ENCODE measurements around the gene MDH2.
A peak's percentile ranks its signal among the peaks of the same experiment; 100 is the strongest.
"Not testable (repeated sequence)": the region's sequence is repeated elsewhere in the genome, so short reads cannot be mapped to it uniquely, and the experiment has no call there.

Gene MDH2

DNA sequence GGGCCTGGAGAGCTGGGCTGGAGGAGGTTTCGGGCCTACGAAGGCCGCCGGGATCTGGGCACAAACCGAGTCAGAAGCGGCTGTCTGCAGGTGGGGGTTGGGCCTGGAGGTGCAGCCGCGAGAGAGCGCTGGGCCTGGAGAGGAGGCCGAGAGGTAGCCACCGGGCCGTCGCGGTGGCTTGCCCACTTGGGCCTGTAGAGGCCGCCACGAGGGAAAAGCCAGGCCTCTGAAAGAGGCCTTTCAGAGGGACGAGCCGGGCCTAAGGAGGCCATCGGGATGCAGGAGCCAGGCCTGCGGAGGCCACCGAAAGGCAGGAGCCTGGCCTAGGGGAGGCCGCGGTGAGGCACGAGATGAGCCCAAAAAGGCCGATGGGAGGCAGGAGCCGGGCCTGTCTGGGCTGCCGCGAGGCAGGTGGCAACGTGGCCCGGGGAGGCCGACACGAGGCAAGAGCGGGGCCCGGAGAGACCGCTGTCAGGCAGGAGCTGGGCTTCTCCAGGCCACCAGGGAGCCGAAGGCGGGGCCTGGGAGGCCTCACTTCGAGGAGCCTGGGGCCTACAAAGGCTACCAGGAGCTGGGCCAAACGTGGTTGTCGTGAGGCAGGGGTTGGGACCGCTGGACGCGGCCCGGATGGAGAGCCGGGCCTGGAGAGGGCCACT, 25.6 kb downstream of the MDH2 start:
- no peak overlapping the region for H3K4me3 ChIP-seq (ENCODE audit: insufficient read length, low read depth)
- no peaks in the 10 kb centered on the region for H3K36me3 ChIP-seq (ENCODE audit: insufficient read depth, insufficient read length, low read length)
- peaks cover 9% of the 10 kb centered on the region; the same call in 1 of the 2 replicates for H3K9me3 ChIP-seq (ENCODE audit: insufficient read depth, low read length)
- H3K9ac ChIP-seq (ENCODE audit: insufficient read length, low read depth) = no peak overlapping the region
- no peaks in the 10 kb centered on the region for H3K27me3 ChIP-seq (ENCODE audit: insufficient read depth, insufficient read length)
- no peak for DNase-seq (ENCODE audit: low read depth, low spot score)
- no peaks in the 10 kb centered on the region for H3K4me1 ChIP-seq (ENCODE audit: insufficient read depth, insufficient read length)
- no peak for TF ChIP-seq SUZ12 (IDR thresholded peaks at IDR 0.05; ENCODE audit: extremely low read depth, insufficient read depth, insufficient read length)
- TF ChIP-seq YY1 (IDR thresholded peaks at IDR 0.05; ENCODE audit: insufficient read depth, insufficient read length) = no peak
- no peak for TF ChIP-seq ZNF274 (IDR thresholded peaks at IDR 0.05; ENCODE audit: low read depth, low read length)

DNA sequence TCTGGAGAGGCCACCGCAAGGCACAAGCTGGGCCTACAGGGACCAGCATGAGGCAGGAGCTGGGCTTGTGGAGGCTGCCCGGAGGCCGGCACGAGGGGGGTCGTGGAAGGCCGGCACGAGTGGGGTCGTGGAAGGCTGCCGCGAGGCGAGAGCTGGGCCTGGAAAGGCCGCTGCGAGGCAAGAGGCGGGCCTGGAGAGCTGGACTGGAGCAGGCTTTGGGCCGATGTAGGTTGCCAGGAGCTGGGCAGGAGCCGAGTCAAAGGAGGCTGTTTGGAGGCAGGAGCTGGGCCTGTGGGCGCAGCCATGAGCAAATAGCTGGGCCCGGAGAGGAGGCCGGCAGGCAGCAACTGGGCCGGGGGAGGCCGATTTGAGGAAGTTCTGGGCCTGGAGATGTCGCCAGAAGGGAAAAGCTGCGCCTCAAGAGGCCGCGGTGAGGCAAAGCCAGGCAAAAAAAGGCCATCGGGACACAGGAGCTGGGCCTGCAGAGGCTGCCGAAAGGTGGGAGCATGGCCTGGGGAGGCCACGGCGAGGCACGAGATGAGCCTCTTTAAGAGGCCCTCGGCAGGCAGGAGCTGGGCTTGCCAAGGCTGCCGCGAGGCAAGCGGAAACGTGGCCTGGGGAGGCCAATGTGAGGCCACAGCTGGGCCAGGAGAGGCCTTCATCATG, 26.5 kb downstream of the MDH2 start:
- H3K4me1 ChIP-seq (ENCODE audit: insufficient read depth, insufficient read length) = no peaks in the 10 kb centered on the region
- no peak for DNase-seq (ENCODE audit: low read depth, low spot score)
- peak overlapping the region; percentile 17 for H3K9ac ChIP-seq (ENCODE audit: insufficient read length, low read depth)
- H3K9me3 ChIP-seq (ENCODE audit: insufficient read depth, low read length) = peaks cover 9% of the 10 kb centered on the region; the same call in 1 of the 2 replicates
- H3K27me3 ChIP-seq (ENCODE audit: insufficient read depth, insufficient read length) = no peaks in the 10 kb centered on the region
- H3K36me3 ChIP-seq (ENCODE audit: insufficient read depth, insufficient read length, low read length) = no peaks in the 10 kb centered on the region
- TF ChIP-seq ZNF274 (IDR thresholded peaks at IDR 0.05; ENCODE audit: low read depth, low read length) = no peak
- no peak for TF ChIP-seq SUZ12 (IDR thresholded peaks at IDR 0.05; ENCODE audit: extremely low read depth, insufficient read depth, insufficient read length)
- TF ChIP-seq YY1 (IDR thresholded peaks at IDR 0.05; ENCODE audit: insufficient read depth, insufficient read length) = no peak
- H3K4me3 ChIP-seq (ENCODE audit: insufficient read length, low read depth) = no peak overlapping the region

DNA sequence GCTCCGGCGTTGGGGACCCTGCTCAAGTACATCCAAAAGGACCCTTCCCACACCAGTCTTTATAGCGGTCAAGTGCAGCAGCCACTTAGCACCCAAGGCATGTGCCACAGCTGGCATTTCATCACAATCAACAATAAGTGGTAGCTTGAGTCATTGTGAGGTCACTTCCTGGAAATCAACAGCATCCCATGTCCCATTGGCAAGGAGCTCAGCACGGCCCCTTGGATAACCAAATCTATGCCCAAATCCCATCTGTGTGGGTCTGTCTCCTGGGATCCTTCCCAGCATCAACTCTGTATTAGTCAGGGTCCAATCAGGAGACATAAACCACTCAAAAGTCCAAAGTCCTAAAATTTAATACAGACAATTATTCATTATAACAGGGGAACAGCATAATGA, 27.1 kb downstream of the MDH2 start:
- Histone ChIP-seq H3K9me3 (ENCODE audit: insufficient read depth, low read length) (peaks cover 9% of the 10 kb centered on the region; the same call in 1 of the 2 replicates), H3K4me3 (ENCODE audit: insufficient read length, low read depth) (no peak overlapping the region), H3K9ac (ENCODE audit: insufficient read length, low read depth) (peak overlapping the region; percentile 17), H3K27me3 (ENCODE audit: insufficient read depth, insufficient read length) (no peaks in the 10 kb centered on the region), H3K36me3 (ENCODE audit: insufficient read depth, insufficient read length, low read length) (no peaks in the 10 kb centered on the region), H3K4me1 (ENCODE audit: insufficient read depth, insufficient read length) (no peaks in the 10 kb centered on the region)
- DNase-seq (ENCODE audit: low read depth, low spot score) = no peak
- TF ChIP-seq SUZ12 (IDR thresholded peaks at IDR 0.05; ENCODE audit: extremely low read depth, insufficient read depth, insufficient read length) (no peak), ZNF274 (IDR thresholded peaks at IDR 0.05; ENCODE audit: low read depth, low read length) (no peak), YY1 (IDR thresholded peaks at IDR 0.05; ENCODE audit: insufficient read depth, insufficient read length) (no peak)

DNA sequence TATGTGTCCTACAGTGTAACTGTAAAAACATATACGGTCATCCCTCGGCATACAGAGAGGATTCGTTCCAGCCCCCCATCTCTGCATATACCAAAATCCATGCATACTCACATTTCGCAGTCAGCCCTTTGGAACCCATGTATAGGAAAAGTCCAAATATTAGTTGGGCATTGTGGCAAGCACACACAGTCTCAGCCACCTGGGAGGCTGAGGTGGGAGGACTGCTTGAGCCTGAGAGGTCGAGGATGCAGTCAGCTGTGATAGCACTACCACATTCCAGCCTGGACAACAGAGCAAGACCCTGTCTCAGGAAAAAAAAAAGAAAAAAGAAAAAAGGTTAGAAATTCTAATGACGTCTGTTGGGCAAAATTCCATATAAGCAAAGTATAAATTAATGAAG, 29.1 kb downstream of the MDH2 start:
- H3K4me3 ChIP-seq (ENCODE audit: insufficient read length, low read depth) = no peak overlapping the region
- H3K9me3 ChIP-seq (ENCODE audit: insufficient read depth, low read length) = peaks cover 6% of the 10 kb centered on the region; the same call in 1 of the 2 replicates
- H3K27me3 ChIP-seq (ENCODE audit: insufficient read depth, insufficient read length) = no peaks in the 10 kb centered on the region
- H3K36me3 ChIP-seq (ENCODE audit: insufficient read depth, insufficient read length, low read length) = no peaks in the 10 kb centered on the region
- no peak overlapping the region for H3K9ac ChIP-seq (ENCODE audit: insufficient read length, low read depth)
- no peak for DNase-seq (ENCODE audit: low read depth, low spot score)
- no peaks in the 10 kb centered on the region for H3K4me1 ChIP-seq (ENCODE audit: insufficient read depth, insufficient read length)
- TF ChIP-seq ZNF274 (IDR thresholded peaks at IDR 0.05; ENCODE audit: low read depth, low read length) (no peak), SUZ12 (IDR thresholded peaks at IDR 0.05; ENCODE audit: extremely low read depth, insufficient read depth, insufficient read length) (no peak), YY1 (IDR thresholded peaks at IDR 0.05; ENCODE audit: insufficient read depth, insufficient read length) (no peak)

DNA sequence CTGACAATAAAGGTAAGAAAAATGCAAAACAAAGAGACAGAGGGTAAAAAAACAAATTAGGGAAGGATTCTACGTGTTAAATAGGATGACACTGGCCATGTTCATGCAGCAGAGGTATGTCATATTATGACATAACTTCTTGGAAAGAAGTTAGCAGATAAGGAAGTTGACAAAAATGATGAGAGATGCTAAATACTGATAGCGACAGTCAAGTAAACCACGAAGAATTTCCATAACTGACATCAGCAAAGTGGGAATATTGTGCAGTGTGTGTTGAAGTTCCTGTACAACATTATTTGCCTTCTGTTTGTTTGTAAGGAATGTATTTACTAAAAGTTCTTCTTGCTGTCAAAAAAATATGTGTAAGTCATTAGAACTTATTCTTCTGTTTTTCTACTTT, 29.5 kb downstream of the MDH2 start:
- no peak overlapping the region for H3K9ac ChIP-seq (ENCODE audit: insufficient read length, low read depth)
- peaks cover 2% of the 10 kb centered on the region; the same call in 1 of the 2 replicates for H3K9me3 ChIP-seq (ENCODE audit: insufficient read depth, low read length)
- no peaks in the 10 kb centered on the region for H3K27me3 ChIP-seq (ENCODE audit: insufficient read depth, insufficient read length)
- no peaks in the 10 kb centered on the region for H3K4me1 ChIP-seq (ENCODE audit: insufficient read depth, insufficient read length)
- H3K36me3 ChIP-seq (ENCODE audit: insufficient read depth, insufficient read length, low read length) = no peaks in the 10 kb centered on the region
- TF ChIP-seq SUZ12 (IDR thresholded peaks at IDR 0.05; ENCODE audit: extremely low read depth, insufficient read depth, insufficient read length) = no peak
- no peak for TF ChIP-seq ZNF274 (IDR thresholded peaks at IDR 0.05; ENCODE audit: low read depth, low read length)
- no peak for DNase-seq (ENCODE audit: low read depth, low spot score)
- no peak overlapping the region for H3K4me3 ChIP-seq (ENCODE audit: insufficient read length, low read depth)

DNA sequence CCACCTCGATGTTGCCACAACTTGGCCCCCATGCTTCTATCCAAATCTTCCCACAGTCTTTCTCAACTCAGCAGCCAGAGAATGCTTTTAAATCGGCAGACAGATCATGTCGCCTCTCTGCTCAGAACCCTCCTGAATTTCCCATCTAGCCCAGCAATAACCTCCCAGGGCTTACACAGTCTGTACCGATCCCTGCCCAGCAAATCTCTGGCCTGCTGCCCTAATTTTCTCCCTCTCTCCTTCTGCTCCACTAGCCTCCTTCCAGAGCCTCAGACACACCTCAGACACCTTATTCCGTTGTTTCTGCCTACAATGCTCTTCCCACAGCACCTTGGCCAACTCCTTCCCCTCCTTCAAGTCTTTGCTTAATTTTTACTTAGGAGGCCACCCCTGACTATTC, 32.3 kb downstream of the MDH2 start:
- no peaks in the 10 kb centered on the region for H3K36me3 ChIP-seq (ENCODE audit: insufficient read depth, insufficient read length, low read length)
- no peaks in the 10 kb centered on the region for H3K4me1 ChIP-seq (ENCODE audit: insufficient read depth, insufficient read length)

DNA sequence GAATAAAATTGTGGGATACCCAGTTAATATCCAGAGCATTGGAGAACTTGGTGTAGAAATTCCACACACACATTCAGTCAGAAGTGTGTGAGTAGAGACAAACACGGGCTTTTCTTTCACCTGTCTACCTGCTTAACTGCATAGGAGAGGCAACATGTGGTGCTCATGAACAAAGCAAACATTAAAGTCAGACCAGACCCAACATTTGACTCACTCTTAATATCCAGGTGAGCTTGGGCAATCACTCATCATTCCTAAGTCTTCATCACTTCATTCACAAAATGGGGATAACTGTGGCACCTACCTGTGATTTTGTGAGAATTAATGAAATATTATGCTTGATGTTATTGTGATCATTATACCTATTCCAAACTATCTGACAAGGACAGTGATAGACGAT, 36.2 kb downstream of the MDH2 start:
- not testable (repeated sequence) for H3K9ac ChIP-seq (ENCODE audit: insufficient read length, low read depth); H3K27me3 ChIP-seq (ENCODE audit: insufficient read depth, insufficient read length); H3K36me3 ChIP-seq (ENCODE audit: insufficient read depth, insufficient read length, low read length); DNase-seq (ENCODE audit: low read depth, low spot score); H3K4me3 ChIP-seq (ENCODE audit: insufficient read length, low read depth); H3K4me1 ChIP-seq (ENCODE audit: insufficient read depth, insufficient read length); H3K9me3 ChIP-seq (ENCODE audit: insufficient read depth, low read length)

More for the DNA sequence above, 32.3 kb downstream of the MDH2 start:
- no peaks in the 10 kb centered on the region for H3K27me3 ChIP-seq (ENCODE audit: insufficient read depth, insufficient read length)
- no peak overlapping the region for H3K9ac ChIP-seq (ENCODE audit: insufficient read length, low read depth)
- no peak overlapping the region for H3K4me3 ChIP-seq (ENCODE audit: insufficient read length, low read depth)
- TF ChIP-seq SUZ12 (IDR thresholded peaks at IDR 0.05; ENCODE audit: extremely low read depth, insufficient read depth, insufficient read length) (no peak), ZNF274 (IDR thresholded peaks at IDR 0.05; ENCODE audit: low read depth, low read length) (no peak), YY1 (IDR thresholded peaks at IDR 0.05; ENCODE audit: insufficient read depth, insufficient read length) (no peak)
- no peaks in the 10 kb centered on the region for H3K9me3 ChIP-seq (ENCODE audit: insufficient read depth, low read length)
- no peak for DNase-seq (ENCODE audit: low read depth, low spot score)

Measured in NT2/D1 (cell line).